B cell (primary cell): ENCODE results near the gene GNE. TPM values are rescaled to one million over a fixed set of nuclear protein-coding genes. Genes with fewer than 3 reads are reported as not detected.

Experiments
- ATAC-seq: fragments of 200-7000 bp; cut with Tn5 transposase; one replicate; pipeline ENCODE4 v1.10.0; 2021; ENCODE audit warnings: low read depth, mild to moderate bottlenecking, moderate number of reproducible peaks, moderate library complexity
- CTCF ChIA-PET: fragments of 350-600 bp; sonication (Branson Sonifier 250); formaldehyde crosslinking; loops from one replicate; lab custom pipeline; 2021; ENCODE audit warnings: antibody characterized with exemption, inconsistent platforms; lab: Charles Lee
- POLR2A ChIA-PET: fragments of 350-600 bp; sonication (Branson Sonifier 250); formaldehyde crosslinking; loops from one replicate; lab custom pipeline; 2021; ENCODE audit warnings: antibody characterized with exemption; lab: Charles Lee
- DNase-seq: peaks from one replicate; pipeline ENCODE4 v3.0.0; 2013
- H2AFZ ChIP-seq: 2 replicates; pipeline ENCODE4 v1.6.1; 2012; ENCODE audit warnings: mild to moderate bottlenecking, low read depth, low read length; ENCODE audit not compliant: insufficient read depth, poor library complexity, severe bottlenecking
- H3K27ac ChIP-seq, 2 donors: 1 replicate in 1 of 2; 2 replicates in 1 of 2; pipeline ENCODE4 v1.5.1; 2012 to 2013; ENCODE audit warnings: low read length in 2 of 2, mild to moderate bottlenecking in 2 of 2, moderate library complexity in 1 of 2
- H3K27me3 ChIP-seq, 4 experiments: fragments of 200-600 bp in 1 of 4; sonication (generic) in 1 of 4; replicated peaks in 1 of 4; 1 replicate in 2 of 4; 2 replicates in 2 of 4; pipeline versions ENCODE4 v1.6.1 to v1.7.0; 2013 to 2016; ENCODE audit warnings: low read length in 3 of 4, mild to moderate bottlenecking in 2 of 4, mixed read lengths in 1 of 4, moderate library complexity in 1 of 4; ENCODE audit not compliant: insufficient read depth in 4 of 4, control insufficient read depth in 3 of 4; ENCODE audit errors: control extremely low read depth in 1 of 4
- H3K36me3 ChIP-seq, 2 experiments: replicated peaks in 1 of 2; 1 replicate in 1 of 2; 2 replicates in 1 of 2; pipeline versions ENCODE4 v1.6.1 to v1.7.1; 2013; ENCODE audit warnings: low read length in 1 of 2; ENCODE audit not compliant: insufficient read depth in 2 of 2, control insufficient read depth in 1 of 2; ENCODE audit errors: control extremely low read depth in 1 of 2, extremely low read depth in 1 of 2
- H3K4me1 ChIP-seq, 2 donors: fragments of 200-600 bp in 1 of 2; sonication (generic) in 1 of 2; 1 replicate in 1 of 2; 2 replicates in 1 of 2; pipeline versions ENCODE4 v1.5.1 to v1.6.1; 2013 to 2017; ENCODE audit warnings: low read length in 2 of 2; ENCODE audit not compliant: control insufficient read depth in 2 of 2, insufficient read depth in 2 of 2
- H3K4me2 ChIP-seq: replicated peaks from 2 replicates; pipeline ENCODE3; 2012; ENCODE audit warnings: mild to moderate bottlenecking, low read depth, low read length; ENCODE audit not compliant: poor library complexity, severe bottlenecking
- H3K4me3 ChIP-seq, 5 experiments: fragments of 200-600 bp in 1 of 5; sonication (generic) in 1 of 5; 1 replicate in 3 of 5; 2 replicates in 2 of 5; pipeline versions ENCODE4 v1.5.1 to v1.7.0; 2011 to 2016; ENCODE audit warnings: low read length in 4 of 5, mild to moderate bottlenecking in 4 of 5, low read depth in 2 of 5, control low read depth in 1 of 5, moderate library complexity in 1 of 5; ENCODE audit not compliant: insufficient read depth in 1 of 5; ENCODE audit errors: control extremely low read depth in 1 of 5, extremely low read depth in 1 of 5
- H3K79me2 ChIP-seq: fragments of 200-600 bp; sonication (generic); one replicate; pipeline ENCODE4 v1.6.0; 2016; ENCODE audit warnings: low read length; ENCODE audit not compliant: control insufficient read depth, insufficient read depth
- H3K9ac ChIP-seq: fragments of 200-600 bp; sonication (generic); 2 replicates; pipeline ENCODE4 v1.6.1; 2017; ENCODE audit warnings: mild to moderate bottlenecking, low read length, moderate library complexity
- H3K9me3 ChIP-seq, 3 donors: one replicate each; pipeline versions ENCODE4 v1.6.1 to v1.7.1; 2013; ENCODE audit warnings: low read length in 2 of 3; ENCODE audit not compliant: control insufficient read depth in 2 of 3, insufficient read depth in 1 of 3; ENCODE audit errors: control extremely low read depth in 1 of 3
- H4K20me1 ChIP-seq: 2 replicates; pipeline ENCODE4 v1.6.0; 2012; ENCODE audit warnings: mild to moderate bottlenecking, low read length; ENCODE audit not compliant: insufficient read depth, control insufficient read depth, poor library complexity, severe bottlenecking
- H3K27ac Mint-ChIP-seq: one replicate; pipeline ENCODE4 v1.8.0; 2021; ENCODE audit warnings: mixed read lengths
- H3K27me3 Mint-ChIP-seq: one replicate; pipeline ENCODE4 v1.8.0; 2021; ENCODE audit warnings: mixed read lengths
- H3K4me1 Mint-ChIP-seq: one replicate; pipeline ENCODE4 v1.8.0; 2021; ENCODE audit warnings: mixed read lengths
- H3K4me3 Mint-ChIP-seq: one replicate; pipeline ENCODE4 v1.8.0; 2021; ENCODE audit warnings: mixed read lengths
- H3K9me3 Mint-ChIP-seq: one replicate; pipeline ENCODE4 v1.8.0; 2022; ENCODE audit warnings: mixed read lengths; ENCODE audit not compliant: insufficient read depth
- EZH2 ChIP-seq: IDR thresholded peaks from 2 replicates; pipeline ENCODE4 v1.6.1; 2012; ENCODE audit warnings: borderline replicate concordance, low read depth, mild to moderate bottlenecking, moderate library complexity, low read length; ENCODE audit not compliant: insufficient read depth, poor library complexity, severe bottlenecking
- WGBS: methylation state at CpG from one replicate; pipeline ENCODE4 v1.1.5; 2013; ENCODE audit warnings: missing lambda C conversion rate; ENCODE audit not compliant: insufficient coverage; 5-methylcytosine and 5-hydroxymethylcytosine counted together
- intact Hi-C: fragments of 100-400 bp; cut with micrococcal nuclease; formaldehyde crosslinking; loops from one replicate; pipeline ENCODE4 v1.10.0; 2022
- polyA plus RNA-seq: library from polyadenylated mRNA; depleted of rRNA; stranded (reverse); fragments of >200 nt; gene quantifications from 2 replicates; pipeline ENCODE4 v1.2.3, GENCODE V29; 2012
- total RNA-seq, 2 donors: library from RNA; stranded (reverse); fragments of 120-200 nt in 1 of 2; gene quantifications; 1 replicate in 1 of 2; 2 replicates in 1 of 2; pipeline versions ENCODE4 v1.2.3 to v1.2.4, GENCODE V29; 2013 to 2022
- TF ChIP-seq, protein P1 (sequence below): fragments of 200-600 bp; IDR thresholded peaks from one replicate; pipeline ENCODE4 v1.8.0; 2022; ENCODE audit warnings: antibody characterized with exemption, mild to moderate bottlenecking

The GNE gene
- total and polyA plus RNA-seq, 2 donors (not counting 1 experiment from before 2014, with no cell fraction given), result 8.3 to 20.6 TPM

DNA sequence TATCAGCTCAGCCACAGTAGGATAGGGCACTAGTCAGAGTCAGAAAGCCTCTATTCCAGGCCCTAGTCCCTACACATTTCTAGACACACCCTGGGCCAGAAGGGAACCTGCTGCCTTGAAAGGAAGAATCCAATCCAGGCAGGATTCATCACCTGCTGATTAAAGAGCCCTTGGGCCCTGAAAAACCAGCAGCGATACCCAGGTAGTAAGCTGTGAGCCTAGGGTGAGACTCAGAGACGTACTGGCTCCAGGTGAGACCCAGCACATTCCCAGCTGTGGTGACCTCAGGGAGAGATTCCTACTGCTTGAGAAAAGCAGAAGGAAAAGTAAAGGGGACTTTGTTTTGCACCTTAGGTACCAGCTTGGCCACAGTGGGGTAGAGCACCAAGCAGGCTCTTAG, 84.4 kb downstream of the GNE start:
- ChIA-PET POLR2A (no interaction called here), CTCF (interaction anchor here (4.0 kb wide), 1 partner anchor 71 kb away, joined by 32 read pairs; no protein-coding TSS in a partner anchor)
- no peak for ATAC-seq
- H3K27ac ChIP-seq, result no peak overlapping the region
- H3K9ac ChIP-seq, result no peak overlapping the region
- no peaks in the 10 kb centered on the region for H3K36me3 ChIP-seq
- WGBS, result 96% methylated on average over 2 of the region's 2 CpGs
- intact Hi-C loops, result no loop called here
- no peaks in the 10 kb centered on the region for H3K4me1 ChIP-seq
- H3K4me2 ChIP-seq, result no peak overlapping the region
- Mint-ChIP-seq H3K9me3 (no peaks in the 10 kb centered on the region), H3K27me3 (peaks cover 2% of the 10 kb centered on the region), H3K4me3 (no peak overlapping the region), H3K4me1 (no peaks in the 10 kb centered on the region), H3K27ac (no peak overlapping the region)
- no peaks in the 10 kb centered on the region for H4K20me1 ChIP-seq
- no peaks in the 10 kb centered on the region for H3K27me3 ChIP-seq
- TF ChIP-seq, protein P1, sequence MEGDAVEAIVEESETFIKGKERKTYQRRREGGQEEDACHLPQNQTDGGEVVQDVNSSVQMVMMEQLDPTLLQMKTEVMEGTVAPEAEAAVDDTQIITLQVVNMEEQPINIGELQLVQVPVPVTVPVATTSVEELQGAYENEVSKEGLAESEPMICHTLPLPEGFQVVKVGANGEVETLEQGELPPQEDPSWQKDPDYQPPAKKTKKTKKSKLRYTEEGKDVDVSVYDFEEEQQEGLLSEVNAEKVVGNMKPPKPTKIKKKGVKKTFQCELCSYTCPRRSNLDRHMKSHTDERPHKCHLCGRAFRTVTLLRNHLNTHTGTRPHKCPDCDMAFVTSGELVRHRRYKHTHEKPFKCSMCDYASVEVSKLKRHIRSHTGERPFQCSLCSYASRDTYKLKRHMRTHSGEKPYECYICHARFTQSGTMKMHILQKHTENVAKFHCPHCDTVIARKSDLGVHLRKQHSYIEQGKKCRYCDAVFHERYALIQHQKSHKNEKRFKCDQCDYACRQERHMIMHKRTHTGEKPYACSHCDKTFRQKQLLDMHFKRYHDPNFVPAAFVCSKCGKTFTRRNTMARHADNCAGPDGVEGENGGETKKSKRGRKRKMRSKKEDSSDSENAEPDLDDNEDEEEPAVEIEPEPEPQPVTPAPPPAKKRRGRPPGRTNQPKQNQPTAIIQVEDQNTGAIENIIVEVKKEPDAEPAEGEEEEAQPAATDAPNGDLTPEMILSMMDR, result no peak
- TF ChIP-seq EZH2, result no peak
- DNase-seq, result no peak
- no peaks in the 10 kb centered on the region for H3K79me2 ChIP-seq
- no peak overlapping the region for H2AFZ ChIP-seq
- H3K9me3 ChIP-seq, result peaks cover 0 to 3% (median 0%) of the 10 kb centered on the region in 3 donors
- no peak overlapping the region for H3K4me3 ChIP-seq

DNA sequence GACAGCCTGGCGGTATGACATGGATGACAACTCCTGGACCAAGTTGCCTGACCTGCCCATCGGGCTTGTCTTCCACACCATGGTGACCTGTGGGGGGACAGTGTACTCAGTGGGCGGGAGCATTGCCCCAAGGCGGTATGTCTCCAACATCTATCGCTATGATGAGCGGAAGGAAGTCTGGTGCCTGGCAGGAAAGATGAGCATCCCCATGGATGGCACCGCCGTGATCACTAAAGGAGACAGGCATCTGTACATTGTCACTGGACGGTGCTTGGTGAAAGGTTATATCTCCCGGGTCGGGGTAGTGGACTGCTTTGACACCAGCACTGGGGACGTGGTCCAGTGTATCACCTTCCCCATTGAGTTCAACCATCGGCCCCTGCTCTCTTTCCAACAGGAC, 87.7 kb downstream of the GNE start:
- CTCF ChIA-PET, result interaction anchor here (5.4 to 8.2 kb wide), 2 partner anchors 20 to 69 kb away, joined by 44 to 435 read pairs; partner anchors contain the start of gene CLTA
- H4K20me1 ChIP-seq, result no peaks in the 10 kb centered on the region
- 94% methylated on average over 13 of the region's 13 CpGs for WGBS
- H3K4me1 ChIP-seq, result peaks cover 0 to 10% of the 10 kb centered on the region in 2 donors
- ATAC-seq, result no peak
- H3K4me2 ChIP-seq, result no peak overlapping the region
- Mint-ChIP-seq H3K4me3 (no peak overlapping the region), H3K27ac (no peak overlapping the region), H3K27me3 (peaks cover 2% of the 10 kb centered on the region), H3K9me3 (no peaks in the 10 kb centered on the region), H3K4me1 (peaks cover 3% of the 10 kb centered on the region)
- POLR2A ChIA-PET, result no interaction called here
- no peak overlapping the region for H3K4me3 ChIP-seq
- intact Hi-C loops, result no loop called here
- no peak for DNase-seq
- no peak overlapping the region for H3K9ac ChIP-seq
- H3K36me3 ChIP-seq, result no peaks in the 10 kb centered on the region
- no peaks in the 10 kb centered on the region for H3K79me2 ChIP-seq
- TF ChIP-seq, protein P1, result no peak
- no peak for TF ChIP-seq EZH2
- H3K27me3 ChIP-seq, result no peaks in the 10 kb centered on the region
- H3K9me3 ChIP-seq, result peaks cover 0 to 3% (median 0%) of the 10 kb centered on the region in 3 donors
- no peak overlapping the region for H3K27ac ChIP-seq
- no peak overlapping the region for H2AFZ ChIP-seq
